Endothelial cell of umbilical vein (primary cell): Measurements from ENCODE around the gene ARHGAP15. TPM values are rescaled to one million over a fixed set of nuclear protein-coding genes. Genes with fewer than 3 reads are reported as not detected.

Experiments
- BruUV-seq: library from RNA; stranded (reverse); fragments of 400-500 nt; replicated peaks from 2 replicates; lab custom pipeline; 2021; lab: Mats Ljungman, UMichigan
- CTCF ChIA-PET: fragments of 300-600, 350-600 bp; sonication (Branson Sonifier 250); formaldehyde crosslinking; loops from one replicate; lab custom pipeline; 2021; ENCODE audit warnings: antibody characterized with exemption, inconsistent platforms; lab: Charles Lee
- POLR2A ChIA-PET: fragments of 300-600, 350-600 bp; sonication (Branson Sonifier 250); formaldehyde crosslinking; loops from one replicate; lab custom pipeline; 2021; ENCODE audit warnings: antibody characterized with exemption, inconsistent platforms; lab: Charles Lee
- DNase-seq: peaks from one replicate; pipeline ENCODE4 v3.0.0-alpha.2; 2011; ENCODE audit warnings: low read depth, low spot score
- FAIRE-seq: peaks from 2 replicates; lab custom pipeline; 2011; peaks lifted over from hg19 to GRCh38; lab: Jason Lieb, UNC
- H2AFZ ChIP-seq: 2 replicates; pipeline ENCODE4 v1.6.0; 2012; ENCODE audit warnings: low read depth, low read length, control low read depth, inconsistent platforms
- H3K27ac ChIP-seq: 2 replicates; pipeline ENCODE4 v1.5.1; 2011; ENCODE audit warnings: low read depth, mild to moderate bottlenecking, control low read depth, low read length, moderate library complexity; ENCODE audit not compliant: insufficient read depth
- H3K27me3 ChIP-seq, 2 experiments: 2 replicates each; pipeline versions ENCODE4 v1.6.0 to v1.6.1; 2011; ENCODE audit warnings: low read length in 2 of 2, mixed read lengths in 1 of 2; ENCODE audit not compliant: control insufficient read depth in 2 of 2, insufficient read depth in 2 of 2
- H3K36me3 ChIP-seq, 2 experiments: 2 replicates in 1 of 2; 3 replicates in 1 of 2; pipeline ENCODE4 v1.5.1; 2011; ENCODE audit warnings: low read length in 2 of 2, mild to moderate bottlenecking in 1 of 2, moderate library complexity in 1 of 2; ENCODE audit not compliant: control insufficient read depth in 2 of 2, insufficient read depth in 2 of 2; ENCODE audit errors: extremely low read depth in 1 of 2
- H3K4me1 ChIP-seq: 3 replicates; pipeline ENCODE4 v1.5.1; 2011; ENCODE audit warnings: mild to moderate bottlenecking, low read length; ENCODE audit not compliant: control insufficient read depth, insufficient read depth; ENCODE audit errors: extremely low read depth
- H3K4me2 ChIP-seq: 2 replicates; pipeline ENCODE4 v1.6.1; 2011; ENCODE audit warnings: low read length, control low read depth, mixed read lengths; ENCODE audit not compliant: insufficient read depth
- H3K4me3 ChIP-seq, 3 experiments: fragments of 200-600 bp in 1 of 3; sonication (generic), shearing (Covaris generic) in 1 of 3; replicated peaks in 1 of 3; 2 replicates each; pipeline ENCODE4 v1.5.1; 2011 to 2016; ENCODE audit warnings: control low read depth in 3 of 3, low read length in 3 of 3, mild to moderate bottlenecking in 2 of 3, inconsistent platforms in 1 of 3, low read depth in 1 of 3, moderate library complexity in 1 of 3; ENCODE audit not compliant: insufficient read depth in 1 of 3
- H3K79me2 ChIP-seq: 2 replicates; pipeline ENCODE4 v1.6.0; 2012; ENCODE audit warnings: low read length, inconsistent platforms; ENCODE audit not compliant: control insufficient read depth, insufficient read depth
- H3K9ac ChIP-seq: replicated peaks from 2 replicates; pipeline ENCODE3; 2011; ENCODE audit warnings: low read length, control low read depth; ENCODE audit not compliant: insufficient read depth; ENCODE audit errors: extremely low read depth
- H3K9me1 ChIP-seq: replicated peaks from 3 replicates; pipeline ENCODE4 v1.6.0; 2011; ENCODE audit warnings: mild to moderate bottlenecking, low read length; ENCODE audit not compliant: control insufficient read depth, insufficient read depth; ENCODE audit errors: extremely low read depth
- H3K9me3 ChIP-seq: replicated peaks from 2 replicates; pipeline ENCODE4 v1.5.1; 2012; ENCODE audit warnings: low read length, inconsistent platforms; ENCODE audit not compliant: control insufficient read depth, insufficient read depth
- H4K20me1 ChIP-seq: replicated peaks from 2 replicates; pipeline ENCODE3; 2011; ENCODE audit warnings: mild to moderate bottlenecking, low read length; ENCODE audit not compliant: control insufficient read depth, insufficient read depth; ENCODE audit errors: extremely low read depth
- CTCF ChIP-seq, 2 donors: IDR thresholded peaks; 1 replicate in 1 of 2; 2 replicates in 1 of 2; pipeline ENCODE4 v1.5.1; 2011; ENCODE audit warnings: low read length in 2 of 2, mild to moderate bottlenecking in 2 of 2, moderate library complexity in 2 of 2, control low read depth in 1 of 2, inconsistent platforms in 1 of 2, low read depth in 1 of 2; ENCODE audit not compliant: insufficient read depth in 1 of 2; ENCODE audit errors: extremely low read depth in 1 of 2
- EZH2 ChIP-seq: IDR thresholded peaks from 2 replicates; pipeline ENCODE4 v1.6.1; 2012; ENCODE audit warnings: borderline replicate concordance, low read depth, mild to moderate bottlenecking, moderate library complexity, low read length, inconsistent platforms; ENCODE audit not compliant: severe bottlenecking
- FOS ChIP-seq: IDR thresholded peaks from 2 replicates; pipeline ENCODE4 v1.6.1; 2011; ENCODE audit warnings: mild to moderate bottlenecking, low read length, moderate library complexity, borderline replicate concordance; ENCODE audit not compliant: insufficient read depth
- GATA2 ChIP-seq: IDR thresholded peaks from 2 replicates; pipeline ENCODE4 v1.7.0; 2011; ENCODE audit warnings: low read depth, mild to moderate bottlenecking, moderate library complexity, mixed read lengths, low read length; ENCODE audit not compliant: insufficient read length, insufficient read depth
- JUN ChIP-seq: IDR thresholded peaks from 2 replicates; pipeline ENCODE4 v1.6.1; 2011; ENCODE audit warnings: borderline replicate concordance, low read depth; ENCODE audit not compliant: insufficient read length, insufficient read depth
- MAX ChIP-seq: IDR thresholded peaks from 2 replicates; pipeline ENCODE4 v1.6.1; 2011; ENCODE audit not compliant: insufficient read depth, insufficient read length
- MYC ChIP-seq: IDR thresholded peaks from one replicate; pipeline ENCODE4 v1.6.1; 2011; ENCODE audit warnings: mild to moderate bottlenecking, low read depth, low read length
- POLR2A ChIP-seq: IDR thresholded peaks from 2 replicates; pipeline ENCODE4 v1.6.1; 2012; ENCODE audit warnings: low read depth, mild to moderate bottlenecking, control low read depth, low read length
- POLR2AphosphoS5 ChIP-seq: IDR thresholded peaks from 2 replicates; pipeline ENCODE4 v1.6.1; 2012; ENCODE audit warnings: low read depth, mild to moderate bottlenecking, control low read depth, low read length, moderate library complexity; ENCODE audit not compliant: insufficient read depth
- dilution Hi-C: fragments of 300-500 bp; cut with MboI; formaldehyde crosslinking; loops from one replicate; pipeline ENCODE4 v1.15.0; 2019; ENCODE audit warnings: low sequenced_read_pairs; ENCODE audit not compliant: extremely low pct_ligation_motif_present
- intact Hi-C: fragments of 100-400 bp; cut with micrococcal nuclease; formaldehyde crosslinking; loops from one replicate; pipeline ENCODE4 v1.10.0; 2022
- polyA plus RNA-seq, 4 experiments: library from polyadenylated mRNA; depleted of rRNA in 3 of 4; stranded (reverse) in 3 of 4; unstranded in 1 of 4; fragments of >200 nt; gene quantifications; 2 replicates each; pipeline versions ENCODE4 v1.2.1 to v1.2.3, GENCODE V29; 2011 to 2012; ENCODE audit warnings: missing spikeins in 1 of 4
- total RNA-seq: library from RNA; stranded (reverse); gene quantifications from 2 replicates; pipeline ENCODE4 v1.2.3, GENCODE V29; 2021

The ARHGAP15 gene
- total and polyA plus RNA-seq, 2 donors (not counting 3 experiments of a cell fraction or from before 2014, with no cell fraction given), result not detected

GRCh38 chr2:143218621-143219020 lies 89.4 kb downstream of the ARHGAP15 start:
- Histone ChIP-seq H3K79me2 (no peaks in the 10 kb centered on the region), H2AFZ (no peak overlapping the region), H3K4me2 (no peak overlapping the region), H3K9me3 (no peaks in the 10 kb centered on the region), H3K27me3 (no peaks in the 10 kb centered on the region), H3K4me1 (no peaks in the 10 kb centered on the region), H3K27ac (no peak overlapping the region), H3K36me3 (no peaks in the 10 kb centered on the region), H4K20me1 (no peaks in the 10 kb centered on the region), H3K9me1 (no peaks in the 10 kb centered on the region), H3K9ac (no peak overlapping the region), H3K4me3 (no peak overlapping the region)
- ChIA-PET POLR2A (no interaction called here), CTCF (interaction anchor here (0.6 to 3.2 kb wide), 7 partner anchors 10 to 189 kb away, joined by 3 to 11 read pairs (median 4); no protein-coding TSS in a partner anchor)
- no peak for DNase-seq
- TF ChIP-seq JUN (no peak), MAX (no peak), POLR2AphosphoS5 (no peak), CTCF (IDR thresholded peaks at IDR 0.05; ENCODE audit: extremely low read depth in 1 of 2, insufficient read depth in 1 of 2, low read depth in 1 of 2, low read length in 2 of 2) (no peak), GATA2 (no peak), FOS (no peak), MYC (no peak), POLR2A (no peak), EZH2 (no peak)
- dilution Hi-C loops, result no loop called here
- intact Hi-C loops, result no loop called here
- no TSS peak for BruUV-seq
- FAIRE-seq, result no peak
